Tibial nerve (tissue), 3 donors: ENCODE results near the gene CNOT2.

ENCODE experiments used
- POLR2A ChIP-seq, 2 donors: fragments of 450-650 bp; IDR thresholded peaks; one replicate each; pipeline ENCODE4 v1.6.1; 2017; ENCODE audit warnings: antibody characterized with exemption in 2 of 2, mild to moderate bottlenecking in 2 of 2, moderate library complexity in 2 of 2
- TF ChIP-seq, protein P1 (sequence below), 5 experiments: fragments of 200-600 bp in 3 of 5; fragments of 450-650 bp in 2 of 5; sonication (generic) in 3 of 5; IDR thresholded peaks; one replicate each; pipeline ENCODE4 v1.5.1; 2016 to 2019; ENCODE audit warnings: antibody characterized with exemption in 5 of 5, mild to moderate bottlenecking in 3 of 5, moderate library complexity in 2 of 5

DNA sequence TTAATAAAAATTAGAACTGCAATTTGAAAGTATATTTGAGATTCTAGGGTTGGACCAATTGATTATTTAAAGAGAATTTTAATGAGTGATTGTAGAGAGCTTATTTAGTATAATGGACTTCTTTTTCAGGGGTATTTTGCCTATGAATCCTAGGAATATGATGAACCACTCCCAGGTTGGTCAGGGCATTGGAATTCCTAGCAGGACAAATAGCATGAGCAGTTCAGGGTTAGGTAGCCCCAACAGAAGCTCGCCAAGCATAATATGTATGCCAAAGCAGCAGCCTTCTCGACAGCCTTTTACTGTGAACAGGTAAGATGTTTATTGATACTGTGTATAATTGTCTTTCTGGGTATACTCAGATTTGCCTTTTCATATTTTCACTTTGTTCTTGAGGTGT is 86.9 kb downstream of the CNOT2 start:
- TF ChIP-seq, protein P1, sequence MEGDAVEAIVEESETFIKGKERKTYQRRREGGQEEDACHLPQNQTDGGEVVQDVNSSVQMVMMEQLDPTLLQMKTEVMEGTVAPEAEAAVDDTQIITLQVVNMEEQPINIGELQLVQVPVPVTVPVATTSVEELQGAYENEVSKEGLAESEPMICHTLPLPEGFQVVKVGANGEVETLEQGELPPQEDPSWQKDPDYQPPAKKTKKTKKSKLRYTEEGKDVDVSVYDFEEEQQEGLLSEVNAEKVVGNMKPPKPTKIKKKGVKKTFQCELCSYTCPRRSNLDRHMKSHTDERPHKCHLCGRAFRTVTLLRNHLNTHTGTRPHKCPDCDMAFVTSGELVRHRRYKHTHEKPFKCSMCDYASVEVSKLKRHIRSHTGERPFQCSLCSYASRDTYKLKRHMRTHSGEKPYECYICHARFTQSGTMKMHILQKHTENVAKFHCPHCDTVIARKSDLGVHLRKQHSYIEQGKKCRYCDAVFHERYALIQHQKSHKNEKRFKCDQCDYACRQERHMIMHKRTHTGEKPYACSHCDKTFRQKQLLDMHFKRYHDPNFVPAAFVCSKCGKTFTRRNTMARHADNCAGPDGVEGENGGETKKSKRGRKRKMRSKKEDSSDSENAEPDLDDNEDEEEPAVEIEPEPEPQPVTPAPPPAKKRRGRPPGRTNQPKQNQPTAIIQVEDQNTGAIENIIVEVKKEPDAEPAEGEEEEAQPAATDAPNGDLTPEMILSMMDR (IDR thresholded peaks at IDR 0.05), result no peak
- no peak for TF ChIP-seq POLR2A (IDR thresholded peaks at IDR 0.05)
